Stimulated activated CD4-positive, alpha-beta T cell treated with anti-CD3 and anti-CD28 coated beads, TNF-alpha, amount 100 ng/mL, for 48 hours (primary cell): Measurements from ENCODE around the gene PTPN13.

Experiments used
- DNase-seq, 3 donors: peaks; one replicate each; pipeline ENCODE4 v3.0.0-alpha.2; 2020; ENCODE audit warnings: low read depth in 3 of 3

PTPN13 gene, protein sequence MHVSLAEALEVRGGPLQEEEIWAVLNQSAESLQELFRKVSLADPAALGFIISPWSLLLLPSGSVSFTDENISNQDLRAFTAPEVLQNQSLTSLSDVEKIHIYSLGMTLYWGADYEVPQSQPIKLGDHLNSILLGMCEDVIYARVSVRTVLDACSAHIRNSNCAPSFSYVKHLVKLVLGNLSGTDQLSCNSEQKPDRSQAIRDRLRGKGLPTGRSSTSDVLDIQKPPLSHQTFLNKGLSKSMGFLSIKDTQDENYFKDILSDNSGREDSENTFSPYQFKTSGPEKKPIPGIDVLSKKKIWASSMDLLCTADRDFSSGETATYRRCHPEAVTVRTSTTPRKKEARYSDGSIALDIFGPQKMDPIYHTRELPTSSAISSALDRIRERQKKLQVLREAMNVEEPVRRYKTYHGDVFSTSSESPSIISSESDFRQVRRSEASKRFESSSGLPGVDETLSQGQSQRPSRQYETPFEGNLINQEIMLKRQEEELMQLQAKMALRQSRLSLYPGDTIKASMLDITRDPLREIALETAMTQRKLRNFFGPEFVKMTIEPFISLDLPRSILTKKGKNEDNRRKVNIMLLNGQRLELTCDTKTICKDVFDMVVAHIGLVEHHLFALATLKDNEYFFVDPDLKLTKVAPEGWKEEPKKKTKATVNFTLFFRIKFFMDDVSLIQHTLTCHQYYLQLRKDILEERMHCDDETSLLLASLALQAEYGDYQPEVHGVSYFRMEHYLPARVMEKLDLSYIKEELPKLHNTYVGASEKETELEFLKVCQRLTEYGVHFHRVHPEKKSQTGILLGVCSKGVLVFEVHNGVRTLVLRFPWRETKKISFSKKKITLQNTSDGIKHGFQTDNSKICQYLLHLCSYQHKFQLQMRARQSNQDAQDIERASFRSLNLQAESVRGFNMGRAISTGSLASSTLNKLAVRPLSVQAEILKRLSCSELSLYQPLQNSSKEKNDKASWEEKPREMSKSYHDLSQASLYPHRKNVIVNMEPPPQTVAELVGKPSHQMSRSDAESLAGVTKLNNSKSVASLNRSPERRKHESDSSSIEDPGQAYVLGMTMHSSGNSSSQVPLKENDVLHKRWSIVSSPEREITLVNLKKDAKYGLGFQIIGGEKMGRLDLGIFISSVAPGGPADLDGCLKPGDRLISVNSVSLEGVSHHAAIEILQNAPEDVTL (N-terminal part only)

DNA sequence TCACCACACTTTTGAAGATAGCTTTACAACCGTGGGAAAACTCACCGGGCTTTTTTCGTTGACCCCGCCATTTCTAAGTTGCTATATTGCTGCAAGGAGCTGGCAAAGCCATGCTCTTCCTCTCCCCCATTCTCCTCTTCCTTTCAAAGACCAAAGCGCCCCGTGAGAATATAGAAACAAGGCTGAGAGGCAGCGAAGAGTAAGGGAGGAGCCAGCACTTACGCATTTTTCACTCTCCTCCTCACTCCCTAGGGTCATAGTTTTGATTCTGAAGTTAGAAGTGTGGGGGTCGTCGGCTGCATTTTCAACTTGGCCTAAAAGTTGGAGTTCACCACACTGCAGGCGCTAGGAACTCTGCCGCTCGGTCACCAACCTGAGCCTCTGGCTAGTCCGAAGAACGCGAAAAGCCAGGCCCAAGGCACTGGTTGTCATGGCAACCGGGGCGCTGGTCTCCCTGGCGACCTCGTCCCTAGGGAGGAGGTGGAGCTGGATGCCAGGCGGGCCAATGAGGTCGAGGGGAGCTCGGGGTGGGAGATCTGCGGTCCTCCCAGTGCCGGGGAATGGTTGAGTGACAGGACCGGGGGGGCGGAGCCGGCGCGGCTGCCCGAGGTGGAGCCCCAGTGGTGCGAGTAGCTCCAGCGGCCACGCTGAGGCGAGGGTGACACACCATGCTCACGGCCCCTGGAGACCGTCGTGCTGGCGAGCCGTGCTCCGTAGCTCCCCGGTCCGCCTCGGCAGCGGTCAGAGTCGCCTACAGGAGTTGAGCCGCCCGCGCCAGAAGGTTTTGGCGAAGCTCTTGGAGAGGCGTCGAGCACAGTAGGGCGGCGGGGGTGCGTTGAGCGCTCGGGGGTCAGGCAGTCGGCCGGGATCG, at the start of gene PTPN13:
PTPN13 (plus strand) TSS at position 628 of the 871 bp plus-strand sequence. CDS start 40,942 bp downstream, outside the sequence.
- DNase-seq: peak; percentile 45 to 57 (median 54)

DNA sequence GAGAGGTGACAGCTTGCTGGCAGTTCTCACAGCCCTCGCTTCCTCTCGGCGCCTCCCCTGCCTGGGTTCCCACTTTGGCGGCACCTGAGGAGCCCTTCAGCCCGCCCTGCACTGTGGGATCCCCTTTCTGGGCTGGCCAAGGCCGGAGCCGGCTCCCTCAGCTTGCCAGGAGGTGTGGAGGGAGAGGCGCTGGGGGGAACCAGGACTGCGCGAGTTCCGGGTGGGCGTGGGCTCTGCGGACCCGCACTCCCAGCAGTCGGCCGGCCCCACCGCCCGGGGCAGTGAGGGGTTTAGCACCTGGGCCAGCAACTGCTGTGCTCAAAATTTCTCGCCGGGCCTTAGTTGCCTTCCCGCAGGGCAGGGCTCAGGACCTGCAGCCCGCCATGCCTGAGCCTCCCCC, 47.0 kb upstream of the PTPN13 start:
- no peak for DNase-seq

DNA sequence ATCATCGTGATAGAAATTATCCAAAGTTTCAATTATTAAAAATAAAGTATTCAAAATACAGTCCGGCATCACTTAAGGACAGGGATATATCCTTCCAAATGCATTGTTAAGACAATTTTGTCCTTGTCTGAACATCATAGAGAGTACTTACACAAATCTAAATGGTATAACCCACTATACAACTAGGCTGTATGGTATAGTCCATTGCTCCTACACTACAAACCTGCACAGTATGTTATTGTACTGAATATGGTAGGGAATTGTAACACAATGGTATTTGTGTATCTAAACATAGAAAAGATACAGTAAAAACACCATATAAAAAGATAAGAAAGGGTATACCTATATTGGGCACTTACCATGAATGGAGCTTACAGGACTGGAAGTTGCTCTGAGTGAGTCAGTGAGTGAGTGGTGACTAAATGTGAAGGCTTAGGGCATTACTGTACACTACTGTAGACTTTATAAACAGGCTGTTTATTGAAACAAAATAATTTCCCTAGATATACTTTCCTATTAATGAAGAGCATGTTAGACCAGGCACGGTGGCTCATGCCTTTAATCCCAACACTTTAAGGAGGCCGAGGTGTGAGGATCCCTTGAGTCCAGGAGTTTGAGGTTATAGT, 44.8 kb upstream of the PTPN13 start:
- DNase-seq: no peak

GRCh38 chr4:86551387-86551786, 42.7 kb upstream of the PTPN13 start:
- no peak for DNase-seq

DNA sequence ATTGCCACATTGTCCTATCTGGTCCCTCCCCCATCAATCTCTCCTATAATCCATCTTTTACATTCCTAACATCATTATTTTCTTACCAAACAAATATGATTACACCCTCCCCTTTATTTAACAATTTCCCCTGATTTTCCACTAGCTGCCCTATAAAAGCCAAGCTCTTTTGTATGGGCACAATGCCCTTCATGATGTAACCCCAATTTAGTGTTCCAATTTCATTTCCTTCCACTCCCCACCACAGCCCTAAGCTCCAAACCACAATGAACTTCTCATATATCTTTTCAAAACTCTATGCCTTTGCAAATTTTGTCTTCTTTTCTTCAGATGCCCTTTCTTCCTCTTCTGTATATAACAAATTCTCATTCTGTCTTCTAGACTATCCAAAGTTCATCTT, 39.5 kb upstream of the PTPN13 start:
- DNase-seq: no peak

DNA sequence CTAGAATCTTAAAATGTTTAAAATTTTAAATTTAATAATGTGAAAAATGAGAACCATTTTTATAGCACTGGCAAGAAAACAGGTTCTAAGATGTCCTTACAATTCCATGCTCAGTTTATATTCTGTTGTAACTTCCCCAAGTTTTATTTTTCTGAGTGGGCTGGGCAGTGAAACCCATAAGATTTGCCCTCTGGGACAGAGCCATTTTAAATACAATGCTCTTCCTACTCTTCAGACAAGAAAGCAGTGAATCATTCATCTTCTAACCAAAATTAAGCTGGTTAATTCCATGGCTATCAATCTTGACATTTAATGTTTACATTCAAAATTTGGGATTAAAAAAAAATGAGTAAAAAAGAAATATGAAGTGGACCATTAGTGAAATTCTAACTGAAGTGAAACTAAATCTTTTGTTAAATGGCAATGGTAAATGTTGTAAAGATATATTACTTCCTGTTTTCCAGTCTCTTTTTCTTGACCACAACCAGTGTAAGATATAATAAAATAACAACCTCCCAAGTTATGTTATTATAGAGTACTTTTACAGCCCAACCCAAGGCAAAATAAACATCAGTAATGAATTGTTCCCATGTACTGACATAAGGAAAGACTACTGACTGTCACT, 37.2 kb upstream of the PTPN13 start:
- no peak for DNase-seq

DNA sequence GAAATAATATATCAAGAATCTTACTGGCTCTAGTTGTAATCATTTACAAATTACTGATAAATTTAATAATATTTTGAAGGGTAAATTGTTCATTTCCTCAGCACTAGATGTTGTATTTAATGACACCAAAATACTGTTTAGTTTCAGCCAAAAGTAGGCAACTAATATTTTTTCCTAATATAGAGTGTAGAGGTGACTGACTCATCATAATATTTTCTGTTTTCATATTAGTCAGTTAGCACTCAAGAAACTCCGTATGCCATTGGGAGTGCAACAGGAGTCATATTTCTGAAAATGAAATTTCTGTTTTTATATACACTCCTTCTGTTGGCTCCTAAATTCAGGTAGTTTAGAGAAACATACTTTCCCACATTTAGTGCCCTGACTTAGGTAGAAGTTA, 36.6 kb upstream of the PTPN13 start:
- DNase-seq: no peak

- no peak for DNase-seq
Measured at GRCh38 chr4:86558258-86558657, 35.9 kb upstream of the PTPN13 start.

DNA sequence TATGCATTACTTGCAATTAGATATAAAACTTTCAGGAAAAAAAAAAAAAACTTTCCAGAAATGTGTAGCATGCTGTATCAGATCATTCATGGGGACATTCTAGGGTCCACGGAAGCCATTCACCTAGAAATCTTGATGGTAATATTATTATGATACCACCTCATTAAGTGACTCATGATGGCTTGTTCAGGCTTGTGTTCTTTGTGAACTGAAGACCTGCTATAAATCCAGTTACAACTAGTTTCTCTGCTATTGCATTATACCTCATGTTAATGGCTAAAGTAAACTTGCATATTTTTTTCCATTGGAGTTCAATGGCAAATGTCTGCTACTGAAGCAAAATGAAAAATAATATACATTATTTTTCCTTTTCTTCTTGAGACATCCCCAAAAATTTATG, 35.3 kb upstream of the PTPN13 start:
- no peak for DNase-seq

DNA sequence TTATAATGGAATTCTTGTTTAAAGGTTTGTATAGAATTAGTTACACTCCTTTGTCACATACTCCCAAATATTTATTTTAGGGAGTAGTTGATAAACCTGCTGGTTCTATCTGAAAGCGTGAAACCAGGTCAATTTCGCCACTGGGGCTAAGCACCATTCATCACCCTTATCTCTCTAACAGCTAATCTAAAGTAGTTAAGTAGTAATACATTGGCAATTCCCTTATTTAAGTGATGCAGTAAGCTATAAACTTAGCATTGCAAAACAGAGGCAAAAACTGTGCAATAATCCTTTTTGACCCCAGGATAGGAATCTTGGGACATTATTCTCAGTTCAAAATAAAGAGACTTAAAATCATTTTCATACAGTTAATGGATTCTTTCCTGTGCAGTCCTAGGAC, 33.7 kb upstream of the PTPN13 start:
- no peak for DNase-seq

- DNase-seq: no peak
Measured at GRCh38 chr4:86561256-86561655, 32.9 kb upstream of the PTPN13 start.

DNA sequence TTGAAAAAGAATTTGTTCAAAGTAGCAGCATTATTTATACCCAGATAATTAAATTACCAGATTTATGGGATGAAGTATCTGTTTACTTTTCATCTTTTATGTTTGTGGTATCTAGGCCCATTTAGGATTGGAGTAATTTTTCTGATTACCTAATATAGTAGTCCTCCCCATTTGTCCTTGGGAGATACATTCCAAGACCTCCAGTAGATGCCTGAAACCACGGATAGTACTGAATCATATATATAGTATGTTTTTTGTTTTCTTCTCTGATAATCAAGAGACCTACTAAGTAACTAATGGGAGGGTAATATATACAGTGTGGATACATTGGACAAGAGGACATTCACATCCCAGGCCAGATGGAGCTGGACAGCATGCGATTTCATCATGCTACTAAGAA, 30.7 kb upstream of the PTPN13 start:
- DNase-seq: no peak

DNA sequence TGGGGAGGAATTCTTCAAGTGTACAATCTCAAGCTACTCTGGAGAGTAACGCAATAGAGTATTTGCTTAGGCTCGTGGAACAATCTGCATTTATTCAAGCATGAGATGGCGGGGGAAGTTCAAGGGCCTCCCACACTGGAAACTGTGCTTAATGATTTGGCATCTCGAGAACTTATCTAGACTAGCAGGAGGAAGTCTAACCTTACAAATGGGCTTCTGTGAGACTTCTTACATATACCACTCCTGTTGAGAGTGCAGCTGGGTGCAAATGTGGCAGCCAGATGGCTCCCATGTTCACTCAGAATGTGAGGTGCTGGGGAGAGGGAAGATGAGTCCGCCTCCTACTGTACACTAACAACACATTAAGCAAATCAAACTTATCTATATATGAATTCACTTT, 29.3 kb upstream of the PTPN13 start:
- DNase-seq: no peak

DNA sequence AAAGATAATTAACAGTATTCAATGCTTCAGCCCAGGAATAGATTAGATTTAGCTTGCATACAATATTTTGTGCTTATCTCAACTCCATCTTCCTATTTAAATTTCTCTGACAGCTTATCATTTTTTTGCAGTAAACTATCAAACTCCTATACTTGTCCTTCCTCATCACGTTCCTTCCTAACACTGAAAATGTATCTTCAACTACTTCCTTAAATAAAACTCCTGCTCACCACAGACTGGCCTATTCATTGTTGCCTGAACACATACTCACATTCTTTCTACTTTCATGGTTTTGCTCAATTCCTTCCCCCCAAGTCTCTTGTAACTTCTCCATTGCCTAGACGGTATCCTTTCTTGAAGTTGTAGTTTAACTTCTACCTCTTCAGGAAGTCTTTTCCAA, 28.5 kb upstream of the PTPN13 start:
- DNase-seq: no peak

- DNase-seq: no peak
Measured at GRCh38 chr4:86569103-86569870, 24.8 kb upstream of the PTPN13 start.

GRCh38 chr4:86579941-86580340, 14.2 kb upstream of the PTPN13 start:
- DNase-seq: no peak

DNA sequence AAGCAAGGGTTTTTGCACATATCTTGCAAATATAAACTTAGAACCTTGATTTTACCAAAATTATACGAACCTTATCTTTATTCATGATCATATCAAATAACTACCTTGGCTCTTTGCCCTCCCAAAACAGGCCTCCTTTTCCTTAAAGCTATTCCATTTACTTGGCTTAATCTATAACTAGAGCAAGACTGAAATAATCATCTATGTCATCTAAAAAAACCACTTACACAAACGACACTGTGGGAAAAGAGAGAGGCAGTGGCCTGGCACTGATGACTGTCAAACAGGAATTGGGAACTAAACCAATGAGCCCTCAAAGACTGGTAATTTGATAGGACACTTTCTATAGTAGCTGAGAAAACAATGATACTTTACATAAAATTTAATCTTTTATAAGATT, 11.7 kb upstream of the PTPN13 start:
- DNase-seq: no peak

GRCh38 chr4:86586160-86586572, 7.9 kb upstream of the PTPN13 start:
- DNase-seq: no peak

GRCh38 chr4:86586626-86587380, 7.3 kb upstream of the PTPN13 start:
- no peak for DNase-seq
